Measurements from ENCODE around the gene KCNK7. TPM values are rescaled to one million over a fixed set of nuclear protein-coding genes. Genes with fewer than 3 reads are reported as not detected.

KCNK7 gene
- total RNA-seq, 1 experiment from 2014 or later = 1.8 TPM

GRCh38 chr11:65596520-65596919, 920 bp upstream of the KCNK7 start:
- no peak for TF ChIP-seq CTCF (conservative IDR thresholded peaks at IDR 0.05)

More at GRCh38 chr11:65596520-65596919, 920 bp upstream of the KCNK7 start:
- no peak overlapping the region for H3T11ph ChIP-seq (ENCODE audit: low read length)
- no peak overlapping the region for H3K56ac ChIP-seq (ENCODE audit: insufficient read length, low read depth, low read length)
- peaks cover 4 to 16% (median 6%) of the 10 kb centered on the region in 3 experiments for H3K36me3 Mint-ChIP-seq (ENCODE audit: insufficient read depth in 1 of 3, low read depth in 3 of 3)
- no peak overlapping the region for H3K4me3 Mint-ChIP-seq
- H2AFZ ChIP-seq (ENCODE audit: low read length) = no peak overlapping the region
- H3K27ac Mint-ChIP-seq = no peak overlapping the region
- H3K9ac ChIP-seq (ENCODE audit: extremely low read depth, insufficient read length, low read length) = no peak overlapping the region
- H3K4me1 ChIP-seq (ENCODE audit: insufficient read depth, low read length) = no peaks in the 10 kb centered on the region; the same call in 1 of the 2 replicates
- no peak overlapping the region for H2BK12ac ChIP-seq (ENCODE audit: insufficient read length, low read depth, low read length)
- H4K91ac ChIP-seq (ENCODE audit: insufficient read length, low read depth, low read length) = no peak overlapping the region
- no peak for DNase-seq
- H2AK5ac ChIP-seq (ENCODE audit: insufficient read length, low read length) = no peak overlapping the region
- no peak overlapping the region for H3K14ac ChIP-seq (ENCODE audit: insufficient read depth, low read length)
- H2BK15ac ChIP-seq (ENCODE audit: low read depth, low read length) = no peak overlapping the region
- no peak overlapping the region for H2BK5ac ChIP-seq (ENCODE audit: insufficient read length, low read length)
- no peaks in the 10 kb centered on the region; the same call in 1 of the 2 replicates for H3K27me3 ChIP-seq (ENCODE audit: insufficient read depth, low read length)
- no peak overlapping the region for H3K4ac ChIP-seq (ENCODE audit: low read depth, low read length)
- H4K5ac ChIP-seq (ENCODE audit: insufficient read length, low read depth, low read length) = no peak overlapping the region
- H2BK20ac ChIP-seq (ENCODE audit: low read depth, low read length, poor library complexity, severe bottlenecking) = no peak overlapping the region
- H4K8ac ChIP-seq (replicated peaks; ENCODE audit: insufficient read length, low read depth, low read length) = no peak overlapping the region
- H3K4me1 Mint-ChIP-seq = peaks cover 6 to 10% of the 10 kb centered on the region in 2 experiments
- H3K27ac ChIP-seq (ENCODE audit: insufficient read length, low read depth, low read length) = no peak overlapping the region
- no peak overlapping the region for H3K4me2 ChIP-seq (ENCODE audit: insufficient read depth, insufficient read length, low read length)
- H2BK120ac ChIP-seq (ENCODE audit: low read depth, low read length, poor library complexity, severe bottlenecking) = no peak overlapping the region
- H3K27me3 Mint-ChIP-seq (ENCODE audit: low read depth) = peaks cover 22% of the 10 kb centered on the region
- no peak overlapping the region for H3K23ac ChIP-seq (ENCODE audit: insufficient read length, low read depth, low read length)
- H3K23me2 ChIP-seq (ENCODE audit: insufficient read length, low read depth, low read length, poor library complexity, severe bottlenecking) = no peaks in the 10 kb centered on the region
- H3K79me2 ChIP-seq (ENCODE audit: insufficient read depth, low read length) = no peaks in the 10 kb centered on the region
- H3K18ac ChIP-seq (ENCODE audit: insufficient read length, low read depth, low read length) = no peak overlapping the region
- no peaks in the 10 kb centered on the region for H3K9me3 ChIP-seq (ENCODE audit: control insufficient read depth, low read depth, low read length)
- H3K79me1 ChIP-seq (ENCODE audit: insufficient read depth, low read depth, low read length, poor library complexity, severe bottlenecking) = no peaks in the 10 kb centered on the region
- WGBS (ENCODE audit: extremely low coverage, insufficient read length, low lambda C conversion rate) = no CpG with 5 or more reads among the region's 6 CpGs
- H3K9me3 Mint-ChIP-seq = no peaks in the 10 kb centered on the region
- no peaks in the 10 kb centered on the region for H4K20me1 ChIP-seq (ENCODE audit: control insufficient read depth, insufficient read depth, insufficient read length)
